Measurements from ENCODE around the gene CAVIN1.
"Not testable (repeated sequence)": the region's sequence is repeated elsewhere in the genome, so short reads cannot be mapped to it uniquely, and the experiment has no call there.

Gene CAVIN1

GRCh38 chr17:42459256-42459800 lies 36.3 kb upstream of the CAVIN1 start:
- H3K27me3 Mint-ChIP-seq (ENCODE audit: low read depth, poor library complexity): peaks cover 7% of the 10 kb centered on the region
- TF ChIP-seq CTCF (IDR thresholded peaks at IDR 0.05): no peak
- H3K4me1 Mint-ChIP-seq: peaks cover 39% of the 10 kb centered on the region
- H3K27ac Mint-ChIP-seq: peak overlapping the region; percentile 91
- H3K36me3 Mint-ChIP-seq (ENCODE audit: low read depth): peaks cover 8% of the 10 kb centered on the region
- H3K9me3 Mint-ChIP-seq: no peaks in the 10 kb centered on the region
- peak overlapping the region; percentile 95 for H3K4me3 Mint-ChIP-seq
- DNase-seq: peak; percentile 31

GRCh38 chr17:42458497-42459255 lies 35.6 kb upstream of the CAVIN1 start, which contains the start of gene ATP6V0A1:
Gene ATP6V0A1, plus strand, starts transcription at chr17:42458878. Its CDS starts 2,017 bp downstream, at chr17:42460895.
- no peak for TF ChIP-seq CTCF (IDR thresholded peaks at IDR 0.05)
- H3K27me3 Mint-ChIP-seq (ENCODE audit: low read depth, poor library complexity): peaks cover 7% of the 10 kb centered on the region
- peaks cover 39% of the 10 kb centered on the region for H3K4me1 Mint-ChIP-seq
- H3K36me3 Mint-ChIP-seq (ENCODE audit: low read depth): peaks cover 6% of the 10 kb centered on the region
- no peaks in the 10 kb centered on the region for H3K9me3 Mint-ChIP-seq
- DNase-seq: peak; percentile 95
- H3K4me3 Mint-ChIP-seq: peak within 1 kb of the TSS; percentile 95
- peak within 1 kb of the TSS; percentile 91 for H3K27ac Mint-ChIP-seq

GRCh38 chr17:42457107-42457792 lies 34.2 kb upstream of the CAVIN1 start:
- Mint-ChIP-seq H3K36me3 (ENCODE audit: low read depth) (no peaks in the 10 kb centered on the region), H3K27me3 (ENCODE audit: low read depth, poor library complexity) (peaks cover 16% of the 10 kb centered on the region), H3K4me3 (peak overlapping the region; percentile 71), H3K27ac (no peak overlapping the region), H3K4me1 (peaks cover 39% of the 10 kb centered on the region), H3K9me3 (no peaks in the 10 kb centered on the region)
- DNase-seq: no peak
- TF ChIP-seq CTCF (IDR thresholded peaks at IDR 0.05): no peak

- TF ChIP-seq CTCF (IDR thresholded peaks at IDR 0.05): no peak
- Mint-ChIP-seq H3K27me3 (ENCODE audit: low read depth, poor library complexity) (peaks cover 17% of the 10 kb centered on the region), H3K36me3 (ENCODE audit: low read depth) (no peaks in the 10 kb centered on the region), H3K4me1 (peaks cover 39% of the 10 kb centered on the region), H3K27ac (no peak overlapping the region), H3K4me3 (peak overlapping the region; percentile 1), H3K9me3 (no peaks in the 10 kb centered on the region)
- no peak for DNase-seq
Observed at GRCh38 chr17:42456223-42457106, 33.4 kb upstream of the CAVIN1 start.

- not testable (repeated sequence) for H3K4me3 Mint-ChIP-seq; H3K9me3 Mint-ChIP-seq; H3K36me3 Mint-ChIP-seq (ENCODE audit: low read depth); DNase-seq; H3K27ac Mint-ChIP-seq
- H3K27me3 Mint-ChIP-seq (ENCODE audit: low read depth, poor library complexity): peaks cover 18% of the 10 kb centered on the region
- peaks cover 30% of the 10 kb centered on the region for H3K4me1 Mint-ChIP-seq
Observed at GRCh38 chr17:42454987-42455386, 31.9 kb upstream of the CAVIN1 start.

All from nephron progenitor cell (in vitro differentiated cells).